Measurements from ENCODE around the gene SUN2. TPM values are rescaled to one million over a fixed set of nuclear protein-coding genes. Genes with fewer than 3 reads are reported as not detected.
A peak's percentile ranks its signal among the peaks of the same experiment; 100 is the strongest.

Gene SUN2
- total RNA-seq, 1 experiment from 2014 or later: 23.3 TPM

- no peaks in the 10 kb centered on the region for H3K27me3 ChIP-seq (ENCODE audit: low read length)
- peaks cover 47% of the 10 kb centered on the region for H3K79me2 ChIP-seq (ENCODE audit: low read length)
- peak within 1 kb of the TSS; percentile 56 for H3K27ac ChIP-seq (ENCODE audit: low read length)
- H3K4me1 ChIP-seq (ENCODE audit: low read length): peaks cover 60% of the 10 kb centered on the region
- no peaks in the 10 kb centered on the region for H4K20me1 ChIP-seq (ENCODE audit: insufficient read depth, low read depth, low read length)
- H3K36me3 ChIP-seq (ENCODE audit: insufficient read depth, low read length): no peaks in the 10 kb centered on the region; the same call in 1 of the 2 replicates
- peak; percentile 98 for DNase-seq
- peak within 1 kb of the TSS; percentile 80 for H3K4me3 ChIP-seq (ENCODE audit: low read length)
- H3K9me3 ChIP-seq (ENCODE audit: low read length): no peaks in the 10 kb centered on the region
- H3K9me2 ChIP-seq (replicated peaks; ENCODE audit: insufficient read depth, low read length): no peaks in the 10 kb centered on the region
- H2AFZ ChIP-seq (ENCODE audit: low read length): peak within 1 kb of the TSS; percentile 34; the same call in 1 of the 2 replicates
- peak within 1 kb of the TSS; percentile 87 for H3K4me2 ChIP-seq (ENCODE audit: low read depth, low read length, poor library complexity, severe bottlenecking)
- H3K9ac ChIP-seq (ENCODE audit: low read length): peak within 1 kb of the TSS; percentile 92
Measured at GRCh38 chr22:38700789-38701628, 54.8 kb downstream of the SUN2 start, which contains the start of gene JOSD1. JOSD1 (minus strand) TSS chr22:38700943; CDS start chr22:38699987, 956 bp downstream.

DNA sequence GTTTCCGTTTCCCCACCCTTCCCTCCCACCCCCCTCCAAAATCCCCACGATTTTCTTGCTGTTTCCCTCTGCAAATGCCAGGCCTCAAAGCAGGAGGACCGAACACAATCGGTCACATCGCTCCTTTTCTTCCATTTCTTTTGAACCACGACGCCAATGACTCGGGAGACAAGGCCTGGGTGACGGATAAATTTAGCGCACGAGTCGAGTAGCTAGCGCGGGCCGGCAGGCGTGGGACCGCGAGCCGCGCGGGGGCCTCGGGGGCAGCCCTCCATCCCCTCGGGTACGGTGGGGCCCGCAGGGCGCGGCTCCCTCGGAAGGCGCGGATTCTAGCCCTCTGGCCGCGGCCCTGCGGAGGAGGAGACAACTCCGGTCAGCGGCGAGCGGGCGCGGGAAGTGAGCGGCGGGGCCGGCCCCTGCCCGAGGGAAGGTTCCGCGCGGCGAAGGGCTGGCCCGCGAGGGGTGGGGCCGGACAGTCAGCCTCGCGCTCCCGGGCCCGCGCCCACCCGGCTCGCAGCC lies 55.5 kb downstream of the SUN2 start:
- H3K9me3 ChIP-seq (ENCODE audit: low read length): no peaks in the 10 kb centered on the region
- H3K27ac ChIP-seq (ENCODE audit: low read length): peak overlapping the region; percentile 56
- no peaks in the 10 kb centered on the region; the same call in 1 of the 2 replicates for H3K36me3 ChIP-seq (ENCODE audit: insufficient read depth, low read length)
- H3K4me3 ChIP-seq (ENCODE audit: low read length): peak overlapping the region; percentile 80
- H4K20me1 ChIP-seq (ENCODE audit: insufficient read depth, low read depth, low read length): no peaks in the 10 kb centered on the region
- no peak overlapping the region for H2AFZ ChIP-seq (ENCODE audit: low read length)
- H3K4me1 ChIP-seq (ENCODE audit: low read length): peaks cover 60% of the 10 kb centered on the region
- H3K4me2 ChIP-seq (ENCODE audit: low read depth, low read length, poor library complexity, severe bottlenecking): peak overlapping the region; percentile 87
- peak overlapping the region; percentile 92 for H3K9ac ChIP-seq (ENCODE audit: low read length)
- DNase-seq: peak; percentile 67
- H3K9me2 ChIP-seq (replicated peaks; ENCODE audit: insufficient read depth, low read length): no peaks in the 10 kb centered on the region
- no peaks in the 10 kb centered on the region for H3K27me3 ChIP-seq (ENCODE audit: low read length)
- H3K79me2 ChIP-seq (ENCODE audit: low read length): peaks cover 50% of the 10 kb centered on the region

DNA sequence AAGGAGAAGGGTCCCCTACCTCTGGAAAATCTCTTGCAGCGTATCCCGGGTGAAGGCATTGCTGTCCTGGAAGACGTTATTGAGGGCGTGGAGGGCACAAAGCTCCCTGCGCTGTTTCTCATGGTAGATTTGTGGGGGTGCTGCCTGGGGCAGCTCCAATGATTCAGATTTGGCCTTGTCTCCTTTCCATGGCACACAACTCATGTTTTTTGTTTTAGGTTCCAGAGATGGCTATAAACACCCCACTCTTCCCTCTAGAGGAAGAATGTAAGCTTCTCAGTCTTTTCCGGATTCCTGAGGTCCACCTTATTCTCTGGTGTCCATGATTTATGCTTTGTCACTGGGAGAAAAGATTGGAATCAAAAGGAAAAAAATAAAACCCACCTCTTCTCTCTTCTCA lies 56.0 kb downstream of the SUN2 start:
- Histone ChIP-seq H3K4me2 (ENCODE audit: low read depth, low read length, poor library complexity, severe bottlenecking) (peak overlapping the region; percentile 87), H4K20me1 (ENCODE audit: insufficient read depth, low read depth, low read length) (no peaks in the 10 kb centered on the region), H3K36me3 (ENCODE audit: insufficient read depth, low read length) (no peaks in the 10 kb centered on the region; the same call in 1 of the 2 replicates), H3K27me3 (ENCODE audit: low read length) (no peaks in the 10 kb centered on the region), H2AFZ (ENCODE audit: low read length) (no peak overlapping the region), H3K4me3 (ENCODE audit: low read length) (peak overlapping the region; percentile 80), H3K9me3 (ENCODE audit: low read length) (no peaks in the 10 kb centered on the region), H3K79me2 (ENCODE audit: low read length) (peaks cover 56% of the 10 kb centered on the region), H3K4me1 (ENCODE audit: low read length) (peaks cover 56% of the 10 kb centered on the region), H3K9me2 (replicated peaks; ENCODE audit: insufficient read depth, low read length) (no peaks in the 10 kb centered on the region), H3K27ac (ENCODE audit: low read length) (peak overlapping the region; percentile 56; the same call in 1 of the 2 replicates), H3K9ac (ENCODE audit: low read length) (peak overlapping the region; percentile 92)
- no peak for DNase-seq

GRCh38 chr22:38699143-38699542 lies 56.7 kb downstream of the SUN2 start:
- H3K27me3 ChIP-seq (ENCODE audit: low read length): no peaks in the 10 kb centered on the region
- peaks cover 51% of the 10 kb centered on the region for H3K4me1 ChIP-seq (ENCODE audit: low read length)
- H3K4me2 ChIP-seq (ENCODE audit: low read depth, low read length, poor library complexity, severe bottlenecking): peak overlapping the region; percentile 87
- H4K20me1 ChIP-seq (ENCODE audit: insufficient read depth, low read depth, low read length): no peaks in the 10 kb centered on the region
- H3K4me3 ChIP-seq (ENCODE audit: low read length): peak overlapping the region; percentile 80
- H3K79me2 ChIP-seq (ENCODE audit: low read length): peaks cover 59% of the 10 kb centered on the region
- H3K27ac ChIP-seq (ENCODE audit: low read length): no peak overlapping the region
- no peak for DNase-seq
- H3K9me2 ChIP-seq (replicated peaks; ENCODE audit: insufficient read depth, low read length): no peaks in the 10 kb centered on the region
- no peaks in the 10 kb centered on the region for H3K9me3 ChIP-seq (ENCODE audit: low read length)
- H2AFZ ChIP-seq (ENCODE audit: low read length): no peak overlapping the region
- H3K36me3 ChIP-seq (ENCODE audit: insufficient read depth, low read length): no peaks in the 10 kb centered on the region; the same call in 1 of the 2 replicates
- H3K9ac ChIP-seq (ENCODE audit: low read length): peak overlapping the region; percentile 92

GRCh38 chr22:38698407-38699094 lies 57.2 kb downstream of the SUN2 start:
- H3K9ac ChIP-seq (ENCODE audit: low read length): peak overlapping the region; percentile 92
- H3K79me2 ChIP-seq (ENCODE audit: low read length): peaks cover 65% of the 10 kb centered on the region

DNA sequence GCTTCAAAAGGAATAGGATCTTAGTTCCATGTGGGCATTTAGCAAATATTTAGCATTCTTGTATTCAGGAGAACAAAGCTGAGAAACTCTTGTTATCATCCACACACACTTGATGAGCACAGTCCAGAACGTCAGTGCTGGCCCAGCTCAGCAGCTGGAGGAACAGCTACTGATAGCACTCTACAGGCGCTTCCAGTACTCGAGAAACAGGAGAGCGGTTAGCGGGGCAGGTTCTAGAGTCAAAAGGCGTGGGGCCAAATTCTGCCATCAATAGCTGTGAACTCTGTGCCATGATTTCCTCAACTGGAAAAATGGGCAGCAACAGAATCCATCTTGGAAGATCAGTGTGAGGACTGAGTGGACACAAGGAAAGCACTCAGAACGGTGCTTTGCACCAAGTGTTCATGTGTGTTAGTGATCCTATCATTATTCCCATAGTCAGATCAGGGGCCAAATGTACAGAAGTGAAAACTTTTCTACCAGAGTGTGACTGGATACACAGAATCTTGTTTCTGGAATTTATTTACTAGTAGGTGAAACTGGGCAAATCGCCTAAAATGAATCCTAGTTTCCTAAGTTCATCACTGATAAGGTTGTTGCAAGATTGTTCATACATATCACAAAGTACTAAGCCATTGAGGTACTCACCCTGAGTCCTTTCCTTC lies 58.2 kb downstream of the SUN2 start:
- H3K4me3 ChIP-seq (ENCODE audit: low read length): peak overlapping the region; percentile 80
- no peaks in the 10 kb centered on the region for H3K9me2 ChIP-seq (replicated peaks; ENCODE audit: insufficient read depth, low read length)
- H3K9ac ChIP-seq (ENCODE audit: low read length): peak overlapping the region; percentile 92
- peaks cover 44% of the 10 kb centered on the region for H3K4me1 ChIP-seq (ENCODE audit: low read length)
- peaks cover 7% of the 10 kb centered on the region; the same call in 1 of the 2 replicates for H3K36me3 ChIP-seq (ENCODE audit: insufficient read depth, low read length)
- H3K79me2 ChIP-seq (ENCODE audit: low read length): peaks cover 74% of the 10 kb centered on the region
- no peaks in the 10 kb centered on the region for H3K9me3 ChIP-seq (ENCODE audit: low read length)
- H3K27me3 ChIP-seq (ENCODE audit: low read length): no peaks in the 10 kb centered on the region
- no peak overlapping the region for H2AFZ ChIP-seq (ENCODE audit: low read length)
- peak overlapping the region; percentile 87 for H3K4me2 ChIP-seq (ENCODE audit: low read depth, low read length, poor library complexity, severe bottlenecking)
- no peak for DNase-seq
- no peaks in the 10 kb centered on the region for H4K20me1 ChIP-seq (ENCODE audit: insufficient read depth, low read depth, low read length)
- H3K27ac ChIP-seq (ENCODE audit: low read length): no peak overlapping the region

More at GRCh38 chr22:38698407-38699094, 57.2 kb downstream of the SUN2 start:
- H3K27me3 ChIP-seq (ENCODE audit: low read length): no peaks in the 10 kb centered on the region
- H3K9me3 ChIP-seq (ENCODE audit: low read length): no peaks in the 10 kb centered on the region
- peak overlapping the region; percentile 87 for H3K4me2 ChIP-seq (ENCODE audit: low read depth, low read length, poor library complexity, severe bottlenecking)
- H4K20me1 ChIP-seq (ENCODE audit: insufficient read depth, low read depth, low read length): no peaks in the 10 kb centered on the region
- H3K4me3 ChIP-seq (ENCODE audit: low read length): peak overlapping the region; percentile 80
- H3K4me1 ChIP-seq (ENCODE audit: low read length): peaks cover 48% of the 10 kb centered on the region
- no peak for DNase-seq
- no peaks in the 10 kb centered on the region; the same call in 1 of the 2 replicates for H3K36me3 ChIP-seq (ENCODE audit: insufficient read depth, low read length)
- no peak overlapping the region for H2AFZ ChIP-seq (ENCODE audit: low read length)
- H3K9me2 ChIP-seq (replicated peaks; ENCODE audit: insufficient read depth, low read length): no peaks in the 10 kb centered on the region
- H3K27ac ChIP-seq (ENCODE audit: low read length): no peak overlapping the region

GRCh38 chr22:38696606-38697424 lies 59.0 kb downstream of the SUN2 start:
- Histone ChIP-seq H3K27me3 (ENCODE audit: low read length) (no peaks in the 10 kb centered on the region), H2AFZ (ENCODE audit: low read length) (no peak overlapping the region), H3K79me2 (ENCODE audit: low read length) (peaks cover 79% of the 10 kb centered on the region), H3K36me3 (ENCODE audit: insufficient read depth, low read length) (peaks cover 7% of the 10 kb centered on the region; the same call in 1 of the 2 replicates), H3K27ac (ENCODE audit: low read length) (no peak overlapping the region), H3K4me2 (ENCODE audit: low read depth, low read length, poor library complexity, severe bottlenecking) (peak overlapping the region; percentile 87), H3K9ac (ENCODE audit: low read length) (peak overlapping the region; percentile 92; the same call in 1 of the 2 replicates), H3K4me3 (ENCODE audit: low read length) (peak overlapping the region; percentile 80; the same call in 1 of the 2 replicates), H3K9me3 (ENCODE audit: low read length) (no peaks in the 10 kb centered on the region), H4K20me1 (ENCODE audit: insufficient read depth, low read depth, low read length) (no peaks in the 10 kb centered on the region), H3K9me2 (replicated peaks; ENCODE audit: insufficient read depth, low read length) (no peaks in the 10 kb centered on the region), H3K4me1 (ENCODE audit: low read length) (peaks cover 41% of the 10 kb centered on the region)
- DNase-seq: no peak
